NCI-H2081 treated with DMSO at 0.1 percent for 48 hours (cell line): ENCODE results near the gene EMX2.
"Not testable (repeated sequence)": the region's sequence is repeated elsewhere in the genome, so short reads cannot be mapped to it uniquely, and the experiment has no call there.

ENCODE experiments used
- DNase-seq: peaks from one replicate; lab custom pipeline; 2025; lab: John Stamatoyannopoulos, UW

Gene EMX2

GRCh38 chr10:117560942-117561341 lies 18.4 kb downstream of the EMX2 start:
- no peak for DNase-seq

DNA sequence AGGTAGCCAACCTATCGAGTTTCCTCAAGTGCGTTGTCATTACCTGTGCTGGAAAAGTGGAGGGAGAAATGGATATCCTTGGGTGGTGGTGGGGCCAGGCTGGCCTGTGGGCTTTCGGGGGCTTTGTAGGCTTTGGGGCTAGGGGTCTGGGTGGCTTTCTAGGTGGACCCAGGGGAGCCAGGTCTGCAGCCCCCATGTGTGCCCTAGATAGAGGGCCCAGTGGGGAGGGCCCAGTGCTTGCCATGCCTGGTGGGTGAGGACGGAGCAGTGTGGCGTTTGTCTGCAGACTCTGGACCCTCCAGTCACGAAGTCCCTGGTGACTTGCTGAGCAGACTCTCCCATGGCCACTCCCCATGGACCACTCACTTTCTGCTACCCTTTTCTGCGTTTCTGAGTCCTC lies 19.7 kb downstream of the EMX2 start:
- DNase-seq, result no peak

GRCh38 chr10:117562896-117563737 lies 20.6 kb downstream of the EMX2 start:
- no peak for DNase-seq

- DNase-seq, result no peak
Measured at GRCh38 chr10:117563780-117564179, 21.2 kb downstream of the EMX2 start.

GRCh38 chr10:117565068-117565467 lies 22.5 kb downstream of the EMX2 start:
- DNase-seq, result no peak

- DNase-seq, result no peak
Measured at GRCh38 chr10:117568334-117568733, 25.8 kb downstream of the EMX2 start.

DNA sequence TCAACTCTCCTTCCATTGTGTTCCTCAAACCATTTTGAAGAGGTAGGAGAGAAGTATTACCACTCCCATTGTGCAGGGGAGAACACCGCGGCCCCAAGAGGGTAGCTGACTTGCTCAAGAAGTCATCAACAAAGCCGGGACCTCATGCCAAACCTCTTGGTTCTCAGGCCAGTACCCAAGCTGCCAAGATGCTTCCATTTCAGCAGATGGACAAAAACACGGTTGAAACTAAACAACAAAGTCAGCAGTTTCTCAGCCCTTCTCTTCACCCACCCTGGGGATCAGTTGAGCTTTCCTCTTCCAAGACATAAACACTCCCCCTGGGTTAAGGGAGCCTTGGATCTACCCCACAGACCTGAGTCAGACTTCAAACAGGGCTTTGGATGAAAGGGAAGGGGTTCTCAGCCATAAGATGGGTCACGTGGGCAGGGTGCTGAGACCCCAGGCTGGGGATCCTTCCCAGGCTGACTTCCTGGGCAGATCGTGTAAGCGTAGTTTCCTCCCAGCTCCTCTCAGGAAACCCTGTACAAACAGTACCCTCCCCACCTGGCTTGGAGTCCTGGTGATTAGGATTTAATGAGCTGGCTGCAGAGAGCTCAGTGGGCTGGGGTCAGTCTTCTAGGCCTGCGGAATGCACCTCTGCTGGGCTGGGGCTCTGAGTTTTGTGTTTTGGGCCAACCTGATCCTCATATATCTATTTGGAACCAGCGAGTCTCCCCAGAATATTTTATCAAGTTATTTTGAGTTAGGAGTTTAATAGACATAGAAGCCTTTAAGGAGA lies 27.3 kb downstream of the EMX2 start:
- DNase-seq, result no peak

GRCh38 chr10:117570880-117571279 lies 28.3 kb downstream of the EMX2 start:
- DNase-seq, result no peak

DNA sequence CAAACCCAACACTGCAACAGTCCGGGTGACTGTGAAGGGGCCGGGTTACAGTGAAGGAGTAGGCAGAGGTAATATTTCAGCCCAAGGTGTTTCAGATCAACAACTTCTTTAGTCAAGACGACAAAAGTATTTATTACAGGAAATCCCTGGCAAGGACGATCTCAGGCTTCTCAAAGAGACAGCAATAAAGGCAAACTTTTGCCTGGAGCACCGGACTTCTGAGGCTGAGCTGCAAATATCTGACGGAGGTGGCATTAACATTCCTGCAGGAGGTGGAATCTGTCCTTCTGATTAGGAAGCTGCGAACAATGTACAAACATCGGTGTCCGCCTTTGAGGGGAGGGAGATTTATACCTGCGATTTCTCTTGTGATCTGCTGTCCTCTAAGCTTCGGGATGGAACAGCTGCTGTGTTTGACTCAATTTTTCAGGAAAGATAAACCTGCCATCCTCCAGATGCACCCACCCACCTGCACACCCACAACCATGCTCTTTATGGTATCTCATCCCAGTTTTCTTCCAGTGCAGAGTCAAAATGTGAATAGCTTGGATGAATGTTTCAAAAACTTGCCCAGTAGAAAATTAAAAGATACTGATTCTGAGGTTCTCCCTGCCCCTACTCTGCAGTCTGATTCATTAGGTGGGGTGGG lies 32.1 kb downstream of the EMX2 start:
- no peak for DNase-seq

- DNase-seq, result no peak
Measured at GRCh38 chr10:117578490-117578889, 35.9 kb downstream of the EMX2 start.

DNA sequence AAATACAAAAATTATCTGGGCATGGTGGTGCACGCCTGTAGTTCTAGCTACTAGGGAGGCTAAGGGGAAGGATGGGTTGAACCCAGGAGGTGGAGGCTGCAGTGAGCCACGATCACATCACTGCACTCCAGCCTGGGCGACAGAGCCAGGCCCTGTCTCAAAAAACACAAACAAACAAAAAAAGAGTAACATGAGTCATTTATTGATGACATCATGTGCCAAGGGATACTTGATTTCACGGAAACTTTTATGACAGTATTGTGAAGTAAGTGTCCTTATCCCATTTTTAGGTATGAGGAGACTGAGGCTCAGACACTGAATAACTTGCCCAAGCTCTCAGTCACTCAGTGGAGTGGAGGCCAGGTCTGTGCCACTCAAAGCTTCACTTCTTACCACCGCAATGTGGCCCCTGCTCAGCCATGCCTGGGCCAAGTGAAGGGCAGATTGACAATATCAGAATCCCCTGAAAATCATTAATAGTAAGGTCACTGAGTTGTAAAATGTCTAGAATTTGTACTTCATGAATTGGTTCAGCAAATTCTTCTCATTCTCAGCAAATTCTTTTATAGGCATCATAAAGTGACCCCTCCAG lies 36.5 kb downstream of the EMX2 start:
- DNase-seq, result no peak

GRCh38 chr10:117581961-117582360 lies 39.4 kb downstream of the EMX2 start:
- no peak for DNase-seq

- DNase-seq, result not testable (repeated sequence)
Measured at GRCh38 chr10:117584831-117585230, 42.3 kb downstream of the EMX2 start.

- no peak for DNase-seq
Measured at GRCh38 chr10:117587036-117587435, 44.5 kb downstream of the EMX2 start.

DNA sequence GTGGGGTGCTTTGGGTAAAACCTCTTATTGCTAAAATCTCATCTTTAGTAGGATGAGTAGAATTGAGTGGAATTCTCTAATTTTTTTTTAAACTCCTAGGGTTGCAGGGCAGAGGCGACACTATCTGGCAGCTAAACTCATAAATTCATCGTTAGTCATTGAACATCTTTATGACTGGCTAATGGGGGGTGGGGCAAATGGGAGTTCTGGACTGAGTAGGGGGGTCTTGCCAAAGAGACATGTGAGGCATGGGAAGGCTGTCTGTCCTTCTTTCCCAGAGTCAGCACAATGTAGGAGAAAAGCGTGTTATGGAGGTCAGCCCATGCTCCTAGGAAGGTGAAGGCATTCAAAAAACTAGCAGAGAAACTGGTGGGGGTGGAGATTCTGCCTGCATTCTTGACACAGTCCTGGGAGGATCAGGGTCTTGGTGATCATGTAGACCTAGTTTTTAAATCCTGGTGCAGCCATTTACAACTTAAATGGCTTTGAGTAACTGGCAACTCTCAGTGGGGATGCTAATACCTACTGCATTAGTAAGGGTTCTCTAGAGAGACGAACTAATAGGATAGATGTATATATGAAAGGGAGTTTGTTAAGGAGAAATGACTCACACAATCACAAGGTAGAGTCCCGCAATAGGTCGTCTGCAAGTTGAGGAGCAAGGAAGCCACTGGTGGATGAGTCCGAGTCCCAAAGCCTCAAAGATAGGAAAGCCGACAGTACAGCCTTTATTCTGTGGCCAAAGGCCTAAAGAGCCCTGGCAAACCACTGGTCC lies 47.7 kb downstream of the EMX2 start:
- DNase-seq, result no peak

DNA sequence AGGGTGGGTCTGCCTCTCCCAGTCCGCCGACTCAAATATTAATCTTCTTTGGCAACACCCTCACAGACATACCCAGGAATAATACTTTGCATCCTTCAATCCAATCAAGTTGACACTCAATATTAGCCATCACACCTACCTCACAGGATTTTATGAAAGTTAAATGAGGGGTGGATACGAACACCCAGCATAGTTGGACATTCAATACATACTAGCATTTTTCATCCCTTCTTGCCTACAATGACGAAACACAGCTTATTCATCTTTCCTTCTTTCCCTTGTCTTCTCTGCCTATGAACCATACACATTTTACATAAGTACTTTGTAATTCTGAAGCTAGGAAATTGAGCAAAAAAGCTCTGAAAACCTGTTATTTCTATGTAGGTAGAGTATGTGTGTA lies 48.5 kb downstream of the EMX2 start:
- DNase-seq, result no peak

GRCh38 chr10:117594722-117595121 lies 52.2 kb downstream of the EMX2 start:
- no peak for DNase-seq

DNA sequence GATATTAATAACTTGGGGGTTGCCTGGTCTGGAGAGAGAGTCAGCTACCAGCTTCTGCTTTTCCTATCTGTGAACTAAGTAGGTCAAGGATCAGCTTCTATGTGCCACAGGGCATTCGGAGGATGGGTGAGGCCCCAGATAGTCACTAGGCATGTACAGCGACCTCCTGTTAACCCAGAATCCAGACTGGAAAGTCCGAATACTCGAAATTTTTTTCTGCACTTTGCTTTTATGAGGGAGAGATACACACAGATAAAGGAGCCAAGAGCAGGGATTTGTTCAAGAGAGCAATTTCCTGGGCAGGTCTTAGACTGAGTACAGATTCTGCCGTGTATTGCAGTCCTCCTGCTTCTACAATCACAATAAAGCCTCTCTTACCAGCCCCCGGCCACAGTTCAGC lies 54.2 kb downstream of the EMX2 start:
- no peak for DNase-seq

DNA sequence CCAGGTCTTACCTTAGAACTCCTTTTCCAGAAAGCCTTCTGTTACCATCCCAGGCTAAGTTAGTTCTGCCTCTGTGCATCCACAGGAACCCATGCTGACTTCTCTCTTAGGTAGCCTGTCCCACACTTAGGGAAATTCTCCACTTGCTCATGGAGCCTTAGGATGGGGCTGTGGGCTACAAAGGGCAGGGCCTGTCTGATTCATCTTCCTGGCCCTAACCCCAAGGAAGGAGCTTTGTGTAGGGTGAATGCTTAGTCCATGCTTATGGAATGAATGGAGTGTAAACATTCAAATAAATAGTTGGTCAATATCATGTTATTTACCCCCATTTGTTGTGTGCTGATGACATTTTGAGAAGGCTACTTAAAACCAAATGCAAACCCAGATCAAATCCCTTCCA lies 54.7 kb downstream of the EMX2 start:
- no peak for DNase-seq
